Hematopoietic multipotent progenitor cell treated with erythropoietin and hydrocortisone succinate and interleukin-3 and kit ligand, for 17 days (in vitro differentiated cells): ENCODE data around the gene FAM20C.

ENCODE experiments used
- DNase-seq: peaks from one replicate; pipeline ENCODE4 v3.0.0-alpha.2; 2015; ENCODE audit warnings: low spot score

Gene FAM20C

DNA sequence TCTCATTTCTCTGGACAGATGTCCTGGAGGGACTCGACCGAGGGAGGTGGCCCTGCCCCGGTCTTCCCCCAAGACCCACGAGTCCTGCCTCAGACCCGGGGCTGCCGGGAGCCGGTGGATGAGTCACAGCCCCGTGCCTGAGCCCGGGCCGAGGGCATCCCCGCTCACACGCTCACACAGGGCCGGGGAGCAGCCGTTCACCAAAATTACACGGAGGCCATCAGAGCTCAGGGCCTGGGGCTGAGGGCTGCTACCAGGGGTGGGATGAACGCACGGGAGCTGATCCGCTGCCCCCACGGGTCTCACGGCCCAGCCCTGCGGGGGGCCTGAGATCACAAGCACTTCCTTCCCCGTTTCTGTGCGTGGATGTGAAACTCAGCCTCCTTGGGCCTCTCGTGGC lies 17.5 kb downstream of the FAM20C start:
- DNase-seq = no peak

DNA sequence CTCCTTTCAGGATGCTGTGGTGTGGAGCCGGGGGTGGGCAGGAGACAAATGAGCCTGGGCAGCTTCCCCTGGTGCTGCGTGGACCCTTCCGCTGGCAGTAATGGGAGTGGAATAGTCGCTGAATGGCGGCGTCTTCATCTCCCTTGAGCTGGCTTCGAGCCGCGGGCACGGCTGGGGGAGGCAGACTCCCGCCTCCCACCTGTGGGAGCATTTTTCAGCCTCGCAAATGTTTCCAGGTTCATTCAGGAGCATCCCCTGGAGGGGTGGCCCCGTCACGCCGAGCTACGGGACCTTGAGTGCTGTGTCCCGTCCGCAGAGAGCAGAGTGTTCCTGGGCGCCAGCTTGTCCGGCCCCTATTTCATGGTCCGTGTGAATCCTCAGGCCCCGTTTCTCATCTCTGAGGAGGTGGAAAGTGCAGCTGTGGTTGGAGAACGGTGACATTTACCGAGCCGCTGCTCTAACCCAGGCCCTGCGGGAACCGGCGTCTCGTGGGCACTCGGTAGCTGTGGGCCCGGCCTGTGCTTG lies 18.1 kb downstream of the FAM20C start:
- no peak for DNase-seq

DNA sequence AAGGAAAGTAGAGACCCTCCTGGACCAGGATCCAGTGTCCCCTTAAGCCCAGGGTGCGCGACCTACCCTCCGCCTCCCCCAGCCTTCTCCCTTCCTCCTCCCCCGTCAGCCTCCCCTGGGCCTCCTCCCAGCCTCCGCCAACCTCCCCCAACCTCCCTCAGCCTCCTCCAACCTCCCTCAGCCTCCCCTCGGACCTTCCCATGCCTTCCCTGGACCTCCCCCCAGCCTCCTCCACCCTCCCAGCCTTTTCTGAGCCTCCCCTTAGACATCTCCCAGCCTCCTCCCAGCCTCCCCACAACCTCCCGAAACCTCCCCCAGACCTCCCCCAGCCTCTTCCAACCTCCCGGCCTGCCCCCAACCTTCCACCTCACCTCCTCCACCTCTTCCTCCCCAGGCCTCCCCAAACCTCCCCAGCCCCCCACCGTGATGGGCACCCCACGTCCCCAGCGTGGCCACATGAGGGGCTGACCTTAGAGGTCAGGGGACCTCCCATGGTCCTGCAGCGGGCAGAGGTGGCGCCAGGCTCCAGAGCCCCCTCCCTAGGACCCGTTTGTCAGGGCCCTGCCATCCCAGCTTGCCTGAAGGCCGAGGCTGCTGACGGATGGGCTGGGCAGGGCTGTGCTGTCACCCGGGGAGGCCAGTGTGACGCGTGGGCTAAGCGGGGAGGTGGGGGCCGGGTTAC lies 18.8 kb downstream of the FAM20C start:
- no peak for DNase-seq

DNA sequence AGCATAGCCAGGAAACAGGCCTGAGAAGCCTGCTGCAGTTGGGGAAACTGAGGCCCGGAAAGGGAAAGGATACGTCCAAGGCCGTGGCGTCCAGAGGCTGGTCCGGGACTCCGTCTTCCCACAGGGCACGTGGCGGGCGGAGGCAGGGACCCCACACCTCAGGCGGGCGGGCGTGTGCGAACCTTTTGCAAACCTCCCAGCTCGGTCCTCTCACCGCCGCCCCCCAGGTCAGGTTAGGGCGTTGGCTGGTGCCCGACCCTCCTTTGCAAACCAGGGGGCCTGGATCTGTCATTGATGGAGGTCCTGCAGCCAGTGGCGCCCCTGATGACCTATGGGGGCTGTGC lies 19.3 kb downstream of the FAM20C start:
- no peak for DNase-seq

DNA sequence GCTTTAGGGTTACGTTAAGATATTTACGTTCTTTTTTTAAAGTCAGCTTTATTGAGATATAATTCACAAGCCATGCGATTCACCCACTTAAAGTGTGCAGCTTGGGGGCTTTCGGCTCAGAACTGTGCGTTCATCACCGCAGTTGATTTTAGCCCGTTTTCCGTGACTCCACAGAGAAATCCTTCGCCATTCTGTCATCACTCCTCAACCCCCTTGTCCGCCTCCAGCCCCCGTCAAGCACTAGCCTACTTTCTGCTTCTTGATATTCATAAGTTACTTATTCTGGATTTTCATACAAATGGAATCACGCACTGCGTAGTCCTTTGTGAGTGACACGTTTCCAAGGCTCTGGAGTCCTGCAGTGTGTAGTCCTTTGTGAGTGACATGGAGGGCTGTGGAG lies 20.4 kb downstream of the FAM20C start:
- DNase-seq = no peak

DNA sequence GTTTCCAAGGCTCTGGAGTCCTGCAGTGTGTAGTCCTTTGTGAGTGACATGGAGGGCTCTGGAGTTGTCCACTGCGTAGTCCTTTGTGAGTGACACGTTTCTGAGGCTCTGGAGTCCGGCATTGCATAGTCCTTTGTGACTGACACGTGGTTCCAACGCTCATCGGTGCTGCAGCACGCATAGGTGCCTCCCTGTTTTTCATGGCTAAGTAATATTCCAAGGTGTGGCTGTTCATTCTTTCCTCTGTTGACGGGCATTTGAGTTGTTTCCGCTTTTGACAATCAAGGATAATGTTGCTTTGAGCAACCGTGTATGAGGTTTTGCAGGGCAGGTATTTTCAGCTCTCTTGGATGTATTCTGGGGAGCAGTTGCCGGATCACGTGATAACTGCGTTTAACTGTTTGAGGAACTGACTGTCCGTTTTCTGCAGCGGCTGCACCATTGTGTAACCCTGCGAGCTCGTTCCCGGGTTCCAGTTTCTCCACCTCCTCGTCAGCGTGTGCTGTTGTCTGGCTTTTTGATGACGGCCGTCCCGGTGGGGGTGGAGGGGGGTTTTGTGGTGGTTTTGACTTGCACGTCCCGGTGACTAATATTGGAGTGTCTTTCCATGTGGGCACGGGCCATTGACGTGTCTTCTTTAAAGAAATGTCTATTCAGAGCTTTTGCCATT lies 21.1 kb downstream of the FAM20C start:
- DNase-seq = no peak

DNA sequence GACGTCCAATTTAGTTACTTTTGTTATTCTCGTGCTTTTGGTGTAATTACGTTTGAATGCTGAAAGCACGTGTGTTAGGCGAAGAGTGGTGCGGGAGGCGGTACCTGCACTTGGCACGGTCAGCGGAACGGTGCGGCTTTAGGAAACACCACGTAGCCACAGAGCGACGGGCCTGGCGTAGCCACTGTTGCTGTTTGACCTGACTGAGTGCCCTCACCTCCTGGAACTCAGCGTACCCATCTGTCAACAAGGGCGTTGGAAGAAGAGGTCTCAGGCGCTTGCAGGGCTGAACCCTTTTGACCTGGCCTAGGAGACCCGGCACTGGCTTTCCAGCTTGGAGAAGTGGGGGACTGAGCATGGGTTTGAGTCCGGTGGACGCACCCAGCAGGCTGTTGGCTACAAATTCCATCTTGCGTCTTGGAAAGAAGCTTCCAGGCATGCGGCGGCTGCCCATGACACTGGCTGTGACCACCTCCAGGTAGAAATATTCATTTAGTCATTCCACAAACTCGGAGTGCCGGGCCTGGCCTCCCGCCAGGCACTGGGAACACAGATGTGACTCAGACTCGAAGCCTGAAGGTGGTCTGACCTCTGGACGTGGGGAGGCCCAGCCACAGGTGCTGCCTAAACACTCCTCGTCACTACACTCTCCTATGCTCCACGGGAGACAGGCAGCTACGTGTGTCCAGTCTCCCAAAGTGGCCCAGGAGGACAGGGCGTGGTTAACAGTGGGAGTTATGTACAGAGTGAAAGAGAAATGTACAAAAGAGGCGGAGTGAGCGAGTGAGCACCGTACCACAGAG lies 22.2 kb downstream of the FAM20C start:
- DNase-seq = no peak

DNA sequence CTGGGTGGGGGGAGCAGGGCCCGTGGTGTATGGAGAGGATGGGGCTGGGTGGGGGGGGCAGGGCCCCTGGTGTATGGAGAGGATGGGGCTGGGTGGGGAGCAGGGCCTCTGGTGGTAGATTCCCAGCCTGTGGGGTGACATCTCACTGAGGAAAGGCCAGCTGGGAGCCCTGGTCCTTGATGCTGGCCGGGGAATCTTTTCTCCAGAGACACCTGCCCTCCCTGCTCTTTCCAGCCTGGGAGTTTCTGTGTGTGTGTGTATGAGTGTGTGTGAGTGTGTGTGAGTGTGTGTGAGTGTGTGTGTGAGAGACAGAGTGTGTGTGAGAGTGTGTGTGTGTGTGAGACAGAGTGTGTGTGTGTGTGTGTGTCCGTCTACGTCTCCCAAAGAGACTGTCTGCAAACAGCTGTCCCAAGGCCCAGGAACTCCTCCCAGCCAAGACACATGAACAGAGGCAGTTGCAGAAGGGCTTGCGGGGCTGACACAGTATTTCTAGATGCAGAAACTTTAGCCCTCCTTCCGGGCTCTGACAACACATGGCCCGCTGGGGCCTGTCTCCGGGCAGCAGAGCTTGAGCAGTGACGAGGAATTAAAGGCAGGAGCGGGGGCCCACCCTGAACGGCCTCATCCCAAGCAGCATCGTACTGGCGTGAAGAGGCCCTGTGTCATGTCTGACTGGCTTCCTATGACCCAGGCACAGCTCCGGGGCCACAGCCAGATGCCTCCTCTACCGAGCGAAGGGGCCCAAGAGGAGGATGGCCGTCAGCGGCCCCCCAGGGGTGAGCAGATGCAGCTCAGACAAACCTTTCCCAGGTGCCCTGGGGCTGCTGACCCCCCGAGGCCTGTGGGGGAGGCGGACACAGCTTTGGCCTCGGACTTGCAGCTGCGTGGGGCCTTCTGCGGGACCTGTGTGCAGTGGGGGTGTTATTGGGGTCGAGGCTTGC lies 24.3 kb downstream of the FAM20C start:
- DNase-seq = no peak

DNA sequence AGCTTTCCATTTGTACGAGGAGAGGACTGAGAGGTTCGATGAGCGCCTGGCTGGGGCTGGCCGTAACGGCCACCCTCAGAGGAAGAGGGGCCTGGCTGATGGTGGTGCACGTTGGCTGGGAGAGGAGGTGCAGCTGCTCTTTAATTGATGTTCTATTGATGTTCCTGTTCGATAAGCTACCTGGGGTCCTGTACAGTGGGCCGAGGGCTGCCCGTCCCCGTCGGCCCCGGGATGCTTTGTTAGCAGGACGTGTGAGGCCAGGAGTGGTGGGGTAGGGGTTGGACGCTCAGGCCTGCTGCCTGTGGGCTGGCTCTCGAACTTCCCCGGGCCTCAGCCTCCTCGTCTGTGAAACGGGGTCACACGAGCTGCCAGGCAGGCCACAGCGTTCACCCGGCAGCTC lies 25.4 kb downstream of the FAM20C start:
- DNase-seq = no peak

DNA sequence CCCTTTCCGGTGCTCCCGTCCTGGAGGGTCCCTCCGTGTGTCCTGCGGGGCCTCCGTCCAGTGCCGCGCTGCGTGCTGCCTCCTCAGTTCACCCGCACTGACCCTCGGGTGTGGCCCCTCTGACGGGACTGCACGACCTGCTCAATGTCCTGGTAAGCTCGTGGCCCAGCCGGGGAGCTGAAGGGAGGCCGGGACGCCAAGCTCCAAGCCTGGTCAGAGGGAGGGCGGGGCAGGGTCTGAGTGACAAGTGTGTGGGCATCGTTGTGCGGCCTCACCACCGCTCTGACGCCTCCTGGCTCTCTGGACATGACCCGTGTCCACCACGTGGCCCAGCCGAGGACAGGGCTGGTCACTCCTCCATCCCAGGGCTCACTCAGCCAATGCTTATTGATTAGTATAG lies 25.9 kb downstream of the FAM20C start:
- no peak for DNase-seq

DNA sequence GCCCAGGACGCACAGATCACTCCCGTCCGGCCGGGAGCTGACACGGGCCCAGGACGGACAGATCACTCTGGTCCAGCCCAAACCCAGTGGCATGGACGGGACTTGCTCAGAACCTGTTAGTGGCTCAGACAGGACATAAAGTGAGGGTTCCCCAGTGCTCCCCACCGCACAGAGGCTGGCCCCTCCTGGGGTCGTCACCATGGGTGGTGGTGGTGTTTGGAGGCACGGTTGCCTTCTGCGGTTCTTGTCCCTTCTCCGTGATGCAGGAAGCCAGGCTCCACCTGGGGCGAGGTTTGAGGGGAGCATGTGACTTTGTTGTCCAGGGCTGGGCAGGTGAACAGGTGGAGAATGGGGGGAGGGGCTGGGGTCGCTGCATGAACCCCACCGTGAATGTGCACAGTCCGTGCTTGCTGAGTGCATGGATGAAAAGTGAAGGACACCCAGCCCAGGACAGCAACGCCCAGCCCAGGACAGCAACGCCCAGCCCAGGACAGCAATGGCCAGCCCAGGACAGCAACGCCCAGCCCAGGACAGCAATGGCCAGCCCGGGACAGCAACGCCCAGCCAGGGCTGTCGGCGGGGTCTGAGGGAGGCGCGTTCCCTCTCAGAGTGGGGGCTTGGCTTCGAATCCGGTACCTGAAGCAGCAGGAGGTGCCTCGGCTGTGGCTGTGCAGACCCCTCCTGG lies 26.7 kb downstream of the FAM20C start:
- no peak for DNase-seq

DNA sequence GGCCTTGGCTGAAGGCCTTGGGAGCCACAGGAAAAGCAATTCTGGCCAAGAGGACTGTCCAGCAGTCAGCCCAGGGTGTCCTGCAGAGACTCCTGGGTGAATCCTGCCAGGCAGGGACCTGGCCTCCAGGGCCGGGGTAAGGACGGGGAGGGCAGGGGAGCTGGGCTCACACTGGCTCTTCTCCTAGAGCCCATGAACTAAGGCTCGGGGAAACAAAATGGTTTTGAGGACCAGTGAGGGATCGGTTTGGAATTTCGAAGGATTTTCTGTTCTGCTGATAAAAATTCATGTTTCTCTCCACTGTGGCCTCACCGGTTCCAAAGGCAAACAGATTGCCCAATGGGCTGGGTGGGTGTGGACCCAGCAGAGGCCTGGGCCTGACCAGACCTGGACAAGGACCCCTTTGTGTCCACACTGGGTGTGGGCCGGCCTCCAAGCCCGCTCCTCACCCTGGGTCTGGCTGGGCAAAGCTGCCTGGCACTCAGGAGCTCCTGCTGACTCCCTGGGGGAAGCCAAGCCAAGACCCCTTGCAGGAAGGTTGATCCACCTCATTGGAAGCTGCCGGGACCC lies 27.3 kb downstream of the FAM20C start:
- no peak for DNase-seq

DNA sequence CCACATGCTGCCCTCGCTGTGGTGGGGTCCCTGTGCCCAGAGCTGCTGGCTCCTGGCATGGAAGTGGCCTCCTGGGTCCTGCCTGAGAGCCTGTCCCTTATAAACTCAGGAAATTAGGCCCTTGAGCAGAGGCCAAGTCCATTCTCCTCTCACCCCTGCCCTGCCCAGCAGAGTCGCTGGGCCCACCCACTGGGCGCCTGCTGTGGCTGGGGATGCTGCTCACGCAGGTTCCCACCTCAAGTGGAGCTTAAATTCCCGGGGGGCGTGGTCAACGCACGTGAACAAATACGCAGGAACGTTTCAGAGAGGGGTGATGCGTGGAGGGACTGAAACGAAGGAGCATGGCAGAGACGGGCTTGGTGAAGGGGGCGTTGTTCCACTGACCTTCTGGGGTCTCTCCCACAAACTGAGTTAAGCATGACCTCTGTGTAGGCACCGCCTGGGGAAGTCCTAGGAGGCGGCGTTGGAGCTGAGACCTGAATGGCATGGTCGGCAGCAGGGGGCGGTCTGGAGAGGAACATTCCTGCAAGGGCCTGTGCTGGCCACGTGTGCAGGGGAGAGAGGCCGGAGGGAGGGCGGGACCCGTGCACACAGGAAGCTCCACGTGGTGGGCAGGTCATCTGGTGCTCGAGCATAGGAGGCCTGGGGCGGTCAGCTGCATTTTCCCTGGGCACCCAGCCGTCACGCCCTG lies 27.9 kb downstream of the FAM20C start:
- no peak for DNase-seq

DNA sequence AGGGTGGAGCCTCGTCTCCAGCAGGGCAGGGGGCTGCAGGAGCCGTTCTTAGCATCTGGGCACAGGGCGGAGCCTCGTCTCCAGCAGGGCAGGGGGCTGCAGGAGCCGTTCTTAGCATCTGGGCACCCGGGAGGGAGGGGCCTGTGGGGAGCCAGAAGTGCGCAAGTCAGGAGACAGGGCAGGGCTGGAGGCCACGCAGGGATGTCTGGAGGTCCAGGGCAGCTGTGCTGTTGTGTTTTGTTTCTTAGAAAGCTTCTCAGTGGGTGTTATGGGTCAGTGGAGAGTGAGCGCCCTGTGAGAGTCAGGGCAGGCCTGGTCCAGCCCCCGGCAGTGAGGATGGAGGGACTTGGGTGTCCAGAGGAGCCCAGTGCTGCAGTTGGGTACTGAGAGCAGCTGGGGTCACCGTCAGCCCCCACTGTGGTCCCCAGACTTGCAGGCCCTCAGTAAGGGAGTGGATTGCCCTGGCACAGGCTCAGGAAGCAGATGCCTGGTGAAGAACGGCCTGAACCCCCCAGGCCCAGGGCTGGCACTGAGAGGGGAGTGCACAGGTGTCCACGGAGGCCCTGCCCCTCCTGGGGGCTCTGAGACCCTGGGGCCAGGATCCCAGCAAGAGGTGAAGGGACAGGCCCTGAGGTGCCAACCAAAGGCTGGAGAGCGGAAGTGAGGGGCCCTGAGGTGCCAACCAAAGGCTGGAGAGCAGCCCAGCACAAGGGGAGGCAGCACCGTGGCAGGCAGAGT lies 29.8 kb downstream of the FAM20C start:
- DNase-seq = no peak

DNA sequence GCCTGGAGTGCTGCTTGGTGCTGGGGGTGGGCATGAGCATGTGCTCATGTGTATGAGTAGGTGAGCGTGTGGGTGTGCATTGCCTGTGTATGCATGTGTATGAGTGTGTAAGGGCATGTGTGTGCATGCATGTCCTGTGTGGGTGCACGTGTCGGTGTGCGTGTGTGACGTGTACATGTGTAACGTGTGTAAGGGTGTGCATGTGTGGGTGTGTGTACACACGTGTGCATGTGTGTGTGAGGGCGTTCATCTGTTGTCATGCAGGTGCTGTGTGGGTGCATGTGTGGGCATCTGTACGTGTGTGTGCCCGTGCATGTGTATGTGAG lies 30.3 kb downstream of the FAM20C start:
- DNase-seq = no peak

DNA sequence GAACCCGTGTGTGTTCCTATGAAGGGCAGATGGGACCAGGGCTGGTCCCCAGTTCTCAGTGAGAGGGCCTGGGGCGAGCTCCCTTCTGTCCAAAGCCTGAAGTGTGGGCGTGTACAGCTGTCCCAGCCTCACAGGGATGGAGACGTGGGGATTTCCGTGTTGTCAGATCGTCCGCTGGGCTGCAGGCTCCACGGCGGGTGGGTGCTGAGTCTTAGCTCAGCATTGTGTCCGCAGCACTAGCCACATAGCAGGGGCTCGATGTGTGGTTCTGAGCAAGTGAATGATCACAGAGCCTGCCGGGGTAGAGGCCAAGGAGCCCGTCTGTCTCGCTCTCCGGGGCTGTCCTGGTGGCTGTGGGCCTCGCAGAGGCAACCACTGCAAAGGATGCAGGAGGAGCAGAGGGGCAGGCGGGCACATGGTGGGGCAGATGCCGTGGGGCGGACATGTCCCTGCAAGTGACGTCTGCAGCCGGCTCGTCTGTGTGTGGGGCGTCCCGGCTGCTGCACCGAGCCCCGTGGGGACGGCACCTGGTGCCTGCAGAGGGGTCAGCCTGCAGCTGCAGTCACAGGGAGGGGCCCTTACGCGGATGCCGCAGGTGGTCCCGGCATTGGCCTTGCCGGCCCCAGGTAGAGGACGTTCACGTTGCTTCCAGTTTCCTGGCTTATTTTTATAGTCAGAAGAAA lies 30.9 kb downstream of the FAM20C start:
- no peak for DNase-seq

DNA sequence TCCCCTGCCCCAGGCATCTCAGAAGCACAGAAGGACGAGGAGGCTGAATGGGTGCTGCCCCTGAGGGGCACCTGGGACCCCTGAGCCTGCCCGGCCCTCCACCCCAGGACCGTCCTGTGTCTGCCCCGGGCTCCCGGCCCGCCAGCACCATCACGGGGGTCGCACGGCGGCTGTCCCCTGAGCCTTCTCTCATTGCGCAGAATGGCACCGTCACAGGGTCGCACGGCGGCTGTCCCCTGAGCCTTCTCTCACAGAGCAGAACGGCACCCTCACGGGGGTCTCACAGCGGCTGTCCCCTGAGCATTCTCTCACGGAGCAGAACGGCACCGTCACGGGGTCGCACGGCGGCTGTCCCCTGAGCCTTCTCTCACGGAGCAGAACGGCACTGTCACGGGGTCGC lies 31.5 kb downstream of the FAM20C start:
- no peak for DNase-seq

DNA sequence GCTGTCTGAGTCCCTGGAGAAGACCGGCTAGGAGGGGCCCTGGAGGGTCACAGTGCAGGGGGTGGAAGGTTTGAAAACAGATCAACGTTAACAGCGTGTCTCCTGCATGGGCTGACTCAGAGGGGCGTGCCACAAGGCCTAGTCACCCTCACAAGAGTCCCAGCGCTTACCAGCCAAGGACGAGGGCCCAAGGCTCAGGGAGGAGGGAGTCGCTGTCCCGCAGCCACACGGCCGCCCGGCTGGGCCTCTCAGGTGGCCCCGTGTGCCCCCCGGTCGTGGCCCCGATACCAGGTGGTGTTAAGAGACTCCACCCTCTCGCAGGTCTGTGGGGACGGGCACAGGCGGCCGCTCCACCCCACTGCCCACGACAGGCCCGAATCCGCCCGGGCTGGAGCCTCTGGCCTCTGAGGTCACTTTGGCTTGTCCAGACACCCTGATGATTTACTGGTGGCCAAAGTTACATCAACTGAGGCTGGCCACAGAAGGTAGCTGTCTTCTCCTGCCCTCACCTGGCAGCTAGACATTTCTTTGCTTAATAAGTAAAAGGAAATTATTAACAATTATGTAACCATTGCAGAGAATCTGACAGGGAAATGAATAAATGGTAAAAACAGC lies 34.0 kb downstream of the FAM20C start:
- DNase-seq = no peak

DNA sequence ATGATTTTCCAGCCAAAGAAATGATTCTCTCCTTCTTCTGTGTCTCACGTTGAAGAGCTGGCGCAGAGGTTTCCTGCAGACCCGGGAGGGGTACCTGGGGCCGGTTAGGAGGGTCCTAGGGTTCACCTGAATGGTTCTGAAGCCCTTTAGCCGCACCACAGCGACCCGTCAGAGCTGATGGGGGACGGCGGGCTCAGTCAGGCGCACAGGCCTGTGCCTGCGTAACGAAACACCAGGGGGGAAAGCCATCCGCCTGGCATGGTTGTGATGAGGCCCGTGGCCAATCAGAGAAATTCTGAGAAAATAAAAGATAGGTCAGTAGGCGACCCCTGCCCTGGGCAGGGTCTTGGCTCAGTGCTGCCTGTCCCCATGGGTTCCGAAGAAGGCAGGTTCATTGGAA lies 35.6 kb downstream of the FAM20C start:
- DNase-seq = no peak
